SU-DHL-6 (cell line): ENCODE results near the gene SPINT1.

Source experiments
- EZH2phosphoT487 ChIP-seq: fragments of 200-600 bp; sonication (generic), shearing (Covaris generic); conservative IDR thresholded peaks from 2 replicates; pipeline ENCODE4 v1.6.1; 2018; ENCODE audit warnings: mild to moderate bottlenecking, antibody characterized with exemption, low read length, moderate library complexity, mixed read lengths
- TF ChIP-seq, protein P1 (sequence below): fragments of 200-600 bp; sonication (generic); IDR thresholded peaks from one replicate; pipeline ENCODE4 v1.5.1; 2017; ENCODE audit warnings: antibody characterized with exemption, mild to moderate bottlenecking, low read length, moderate library complexity; ENCODE audit not compliant: insufficient read depth, poor library complexity, severe bottlenecking

DNA sequence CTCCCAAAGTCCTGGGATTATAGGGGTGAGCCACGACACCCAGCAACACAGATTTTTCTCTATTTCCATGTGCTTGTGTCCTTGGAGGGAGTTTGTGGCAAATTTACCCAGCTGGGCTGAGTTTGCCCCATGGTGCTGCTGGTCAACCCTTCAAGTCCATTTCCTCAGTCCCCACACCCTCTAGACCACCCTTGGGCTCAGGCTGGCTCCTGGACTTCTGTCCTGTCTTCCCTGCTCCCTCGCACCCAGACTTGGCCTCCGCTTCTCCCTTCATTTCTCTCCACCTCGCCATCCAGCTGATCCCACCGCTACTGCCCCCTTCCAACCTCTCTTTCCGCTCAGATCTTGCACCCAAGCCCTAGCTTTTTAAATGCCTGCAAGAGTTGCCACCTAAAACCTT is 37.5 kb downstream of the SPINT1 start:
- TF ChIP-seq, protein P1, sequence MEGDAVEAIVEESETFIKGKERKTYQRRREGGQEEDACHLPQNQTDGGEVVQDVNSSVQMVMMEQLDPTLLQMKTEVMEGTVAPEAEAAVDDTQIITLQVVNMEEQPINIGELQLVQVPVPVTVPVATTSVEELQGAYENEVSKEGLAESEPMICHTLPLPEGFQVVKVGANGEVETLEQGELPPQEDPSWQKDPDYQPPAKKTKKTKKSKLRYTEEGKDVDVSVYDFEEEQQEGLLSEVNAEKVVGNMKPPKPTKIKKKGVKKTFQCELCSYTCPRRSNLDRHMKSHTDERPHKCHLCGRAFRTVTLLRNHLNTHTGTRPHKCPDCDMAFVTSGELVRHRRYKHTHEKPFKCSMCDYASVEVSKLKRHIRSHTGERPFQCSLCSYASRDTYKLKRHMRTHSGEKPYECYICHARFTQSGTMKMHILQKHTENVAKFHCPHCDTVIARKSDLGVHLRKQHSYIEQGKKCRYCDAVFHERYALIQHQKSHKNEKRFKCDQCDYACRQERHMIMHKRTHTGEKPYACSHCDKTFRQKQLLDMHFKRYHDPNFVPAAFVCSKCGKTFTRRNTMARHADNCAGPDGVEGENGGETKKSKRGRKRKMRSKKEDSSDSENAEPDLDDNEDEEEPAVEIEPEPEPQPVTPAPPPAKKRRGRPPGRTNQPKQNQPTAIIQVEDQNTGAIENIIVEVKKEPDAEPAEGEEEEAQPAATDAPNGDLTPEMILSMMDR: no peak
- TF ChIP-seq EZH2phosphoT487: no peak
